HepG2 (cell line): Measurements from ENCODE around the gene SHLD1. TPM values are rescaled to one million over a fixed set of nuclear protein-coding genes. Genes with fewer than 3 reads are reported as not detected.

Experiments
- HDAC2 ChIP-seq: sonication (generic); formaldehyde crosslinking; IDR thresholded peaks from 2 replicates; pipeline ENCODE4 v1.4.0; 2020; ENCODE audit warnings: missing genetic modification reagents
- IKZF4 ChIP-seq: sonication (generic); formaldehyde crosslinking; IDR thresholded peaks from 2 replicates; pipeline ENCODE4 v1.5.1; 2020; ENCODE audit warnings: borderline replicate concordance, mild to moderate bottlenecking, low read depth, missing genetic modification reagents; ENCODE audit errors: not compliant biosample characterization
- NR3C1 ChIP-seq: sonication (generic); formaldehyde crosslinking; IDR thresholded peaks from 2 replicates; pipeline ENCODE4 v1.4.0; 2020; ENCODE audit warnings: missing genetic modification reagents
- RELA ChIP-seq: sonication (generic); formaldehyde crosslinking; IDR thresholded peaks from 2 replicates; pipeline ENCODE4 v1.4.0; 2020; ENCODE audit warnings: missing genetic modification reagents
- SAP130 ChIP-seq: IDR thresholded peaks from 2 replicates; pipeline ENCODE4 v1.6.1; 2016; ENCODE audit warnings: low read depth
- SNAPC2 ChIP-seq: sonication (generic); formaldehyde crosslinking; IDR thresholded peaks from 2 replicates; pipeline ENCODE4 v1.8.1; 2022; ENCODE audit warnings: mild to moderate bottlenecking, missing genetic modification reagents
- STAG1 ChIP-seq: sonication (generic); formaldehyde crosslinking; IDR thresholded peaks from 2 replicates; pipeline ENCODE4 v1.4.0; 2020; ENCODE audit warnings: missing genetic modification reagents
- TBX2 ChIP-seq: sonication (generic); formaldehyde crosslinking; IDR thresholded peaks from 2 replicates; pipeline ENCODE4 v1.5.0; 2020; ENCODE audit warnings: missing genetic modification reagents, mild to moderate bottlenecking, borderline replicate concordance
- TOPORS ChIP-seq: sonication (generic); formaldehyde crosslinking; IDR thresholded peaks from 2 replicates; pipeline ENCODE4 v1.8.0; 2023; ENCODE audit warnings: mild to moderate bottlenecking, missing genetic modification reagents
- WIZ ChIP-seq: sonication (generic); formaldehyde crosslinking; IDR thresholded peaks from 2 replicates; pipeline ENCODE4 v1.5.1; 2020; ENCODE audit warnings: mild to moderate bottlenecking, missing genetic modification reagents
- ZBTB38 ChIP-seq: sonication (generic); formaldehyde crosslinking; IDR thresholded peaks from 2 replicates; pipeline ENCODE4 v1.5.1; 2020; ENCODE audit warnings: mild to moderate bottlenecking, missing genetic modification reagents
- ZNF354B ChIP-seq: sonication (generic); formaldehyde crosslinking; IDR thresholded peaks from 2 replicates; pipeline ENCODE4 v1.8.0; 2022; ENCODE audit warnings: mild to moderate bottlenecking, missing genetic modification reagents
- ZNF441 ChIP-seq: sonication (generic); formaldehyde crosslinking; IDR thresholded peaks from 2 replicates; pipeline ENCODE4 v1.7.0; 2021; ENCODE audit warnings: missing genetic modification reagents, borderline replicate concordance
- ZNF687 ChIP-seq: sonication (generic); formaldehyde crosslinking; IDR thresholded peaks from 2 replicates; pipeline ENCODE4 v1.5.1; 2020; ENCODE audit warnings: mild to moderate bottlenecking, missing genetic modification reagents, moderate library complexity
- ZNF770 ChIP-seq: sonication (generic); formaldehyde crosslinking; IDR thresholded peaks from 2 replicates; pipeline ENCODE4 v1.5.0; 2020; ENCODE audit warnings: mild to moderate bottlenecking, missing genetic modification reagents
- polyA plus RNA-seq, 8 experiments: library from polyadenylated mRNA; depleted of rRNA in 3 of 8; stranded (reverse) in 7 of 8; unstranded in 1 of 8; fragments of >200 nt; fragmentation: Illumina TruSeq in 4 of 8; extraction: Trizol in 4 of 8; gene quantifications; 2 replicates each; pipeline versions ENCODE4 v1.2.1 to v1.2.3, GENCODE V29; 2011 to 2016; ENCODE audit warnings: low read depth in 4 of 8, missing spikeins in 1 of 8, mixed read lengths in 1 of 8; ENCODE audit not compliant: insufficient read depth in 1 of 8
- total RNA-seq, 5 experiments: library from RNA; depleted of rRNA; stranded (reverse); fragments of >200 nt; fragmentation: Illumina TruSeq; extraction: Trizol; gene quantifications; 2 replicates each; pipeline ENCODE4 v1.2.3, GENCODE V29; 2016; ENCODE audit warnings: low read depth in 1 of 5
- TF ChIP-seq, protein P1 (sequence below): sonication (generic); formaldehyde crosslinking; IDR thresholded peaks from 2 replicates; pipeline ENCODE4 v1.4.0; 2020; ENCODE audit warnings: missing genetic modification reagents

SHLD1 gene
- total and polyA plus RNA-seq, 2 of the 13 experiments (the other 11 are each of a cell fraction or from before 2014, with no cell fraction given), result 8.9 to 10.0 TPM

DNA sequence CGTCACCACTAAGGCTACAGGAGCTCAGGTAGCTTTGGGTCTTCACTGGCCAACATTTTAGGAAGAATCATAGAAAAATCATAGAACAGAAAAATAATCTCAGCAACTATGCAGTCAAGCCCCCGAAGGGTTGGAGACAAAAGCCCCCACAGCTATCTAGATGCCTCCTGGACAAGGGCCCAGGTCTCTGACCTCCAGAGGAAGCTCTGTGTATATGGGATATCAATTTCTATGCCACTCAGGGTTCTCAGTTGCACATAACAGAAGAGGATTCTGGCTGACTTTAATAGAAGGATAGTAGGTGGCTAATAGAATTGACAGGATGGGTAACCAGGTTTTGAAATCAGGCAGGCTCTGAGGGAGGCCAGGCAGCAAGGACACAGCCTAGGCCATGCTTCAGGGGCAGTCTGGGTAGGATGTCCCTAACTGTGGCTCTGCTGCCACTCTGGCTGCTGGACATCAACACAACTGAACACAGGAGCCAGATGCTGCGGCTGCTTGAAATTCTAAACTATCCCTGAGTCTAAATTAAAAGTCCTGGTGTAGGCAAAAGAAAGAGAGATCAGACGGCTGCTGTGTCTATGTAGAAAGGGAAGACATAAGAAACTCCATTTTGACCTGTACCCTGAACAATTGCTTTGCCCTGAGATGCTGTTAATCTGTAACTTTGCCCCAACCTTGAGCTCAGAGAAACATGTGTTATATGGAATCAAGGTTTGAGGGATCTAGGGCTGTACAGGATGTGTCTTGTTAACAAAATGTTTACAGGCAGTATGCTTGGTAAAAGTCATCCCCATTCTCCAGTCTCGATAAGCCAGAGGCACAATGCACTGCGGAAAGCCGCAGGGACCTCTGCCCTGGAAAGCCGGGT lies 134.5 kb downstream of the SHLD1 start (continued):
- peak; percentile 59 for TF ChIP-seq ZNF687 (CRISPR knock-in tag)
- TF ChIP-seq SNAPC2, result peak; percentile 35; the same call in 1 of the 2 replicates
- peak; percentile 5; the same call in 1 of the 2 replicates for TF ChIP-seq STAG1
- TF ChIP-seq ZNF441 (CRISPR knock-in tag), result no peak
- TF ChIP-seq WIZ (CRISPR knock-in tag), result 0 out of 2 replicates have a peak, but pooled peaks have one; percentile 21
- peak; percentile 51; the same call in 1 of the 2 replicates for TF ChIP-seq TBX2 (CRISPR knock-in tag)
- peak; percentile 49; the same call in 1 of the 2 replicates for TF ChIP-seq ZNF354B (CRISPR knock-in tag)
- TF ChIP-seq TOPORS (CRISPR knock-in tag), result peak; percentile 56; the same call in 1 of the 2 replicates
- no peak for TF ChIP-seq NR3C1 (CRISPR knock-in tag)
- peak; percentile 41; the same call in 1 of the 2 replicates for TF ChIP-seq SAP130
- TF ChIP-seq RELA (CRISPR knock-in tag), result peak; percentile 53; the same call in 1 of the 2 replicates
- 0 out of 2 replicates have a peak, but pooled peaks have one; percentile 8 for TF ChIP-seq ZNF770
- TF ChIP-seq HDAC2 (CRISPR knock-in tag), result peak; percentile 38; the same call in 1 of the 2 replicates
- TF ChIP-seq, protein P1, sequence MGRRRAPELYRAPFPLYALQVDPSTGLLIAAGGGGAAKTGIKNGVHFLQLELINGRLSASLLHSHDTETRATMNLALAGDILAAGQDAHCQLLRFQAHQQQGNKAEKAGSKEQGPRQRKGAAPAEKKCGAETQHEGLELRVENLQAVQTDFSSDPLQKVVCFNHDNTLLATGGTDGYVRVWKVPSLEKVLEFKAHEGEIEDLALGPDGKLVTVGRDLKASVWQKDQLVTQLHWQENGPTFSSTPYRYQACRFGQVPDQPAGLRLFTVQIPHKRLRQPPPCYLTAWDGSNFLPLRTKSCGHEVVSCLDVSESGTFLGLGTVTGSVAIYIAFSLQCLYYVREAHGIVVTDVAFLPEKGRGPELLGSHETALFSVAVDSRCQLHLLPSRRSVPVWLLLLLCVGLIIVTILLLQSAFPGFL (CRISPR knock-in tag), result no peak
- TF ChIP-seq IKZF4, result no peak
- TF ChIP-seq ZBTB38 (CRISPR knock-in tag), result 0 out of 2 replicates have a peak, but pooled peaks have one; percentile 38
